Loucy (cell line): ENCODE results near the gene AADACL4.

Experiments used
- H2AFZ ChIP-seq: fragments of 200-600 bp; sonication (generic); 2 replicates; pipeline ENCODE4 v1.6.0; 2016; ENCODE audit warnings: antibody characterized with exemption, mild to moderate bottlenecking, low read length, moderate library complexity
- H3F3A ChIP-seq: fragments of 200-600 bp; 2 replicates; pipeline ENCODE4 v1.6.0; 2016; ENCODE audit warnings: antibody characterized with exemption, low read depth, mild to moderate bottlenecking
- H3K27me3 ChIP-seq: fragments of 200-600 bp; sonication (generic); 2 replicates; pipeline ENCODE4 v1.6.1; 2014; ENCODE audit warnings: low read length, mild to moderate bottlenecking; ENCODE audit not compliant: insufficient read depth, poor library complexity, severe bottlenecking
- H3K36me3 ChIP-seq: fragments of 200-600 bp; sonication (generic); 2 replicates; pipeline ENCODE4 v1.6.1; 2016; ENCODE audit warnings: low read length; ENCODE audit not compliant: insufficient read depth
- H3K4me1 ChIP-seq: fragments of 200-600 bp; sonication (generic); 2 replicates; pipeline ENCODE4 v1.5.1; 2014; ENCODE audit warnings: low read length, mild to moderate bottlenecking; ENCODE audit not compliant: insufficient read depth, poor library complexity, severe bottlenecking
- H3K4me2 ChIP-seq: fragments of 200-600 bp; sonication (generic); 2 replicates; pipeline ENCODE4 v1.6.0; 2014; ENCODE audit warnings: antibody characterized with exemption, low read length, low read depth, mild to moderate bottlenecking; ENCODE audit not compliant: poor library complexity, severe bottlenecking
- H3K4me3 ChIP-seq: fragments of 200-600 bp; sonication (generic); 2 replicates; pipeline ENCODE4 v1.5.1; 2014; ENCODE audit warnings: low read length, mild to moderate bottlenecking, mixed read lengths; ENCODE audit not compliant: poor library complexity, severe bottlenecking
- H3K79me2 ChIP-seq: fragments of 200-600 bp; sonication (generic); 2 replicates; pipeline ENCODE4 v1.6.1; 2014; ENCODE audit warnings: low read length; ENCODE audit not compliant: insufficient read depth
- H3K9ac ChIP-seq: fragments of 200-600 bp; sonication (generic); 2 replicates; pipeline ENCODE4 v1.6.0; 2014; ENCODE audit warnings: mild to moderate bottlenecking, low read depth, low read length, moderate library complexity; ENCODE audit not compliant: poor library complexity, severe bottlenecking
- H3K9me2 ChIP-seq: fragments of 200-600 bp; sonication (generic); replicated peaks from 2 replicates; pipeline ENCODE4 v1.6.1; 2016; ENCODE audit warnings: low read depth, low read length, mixed read lengths
- H3K9me3 ChIP-seq: fragments of 200-600 bp; sonication (generic); 2 replicates; pipeline ENCODE4 v1.6.1; 2014; ENCODE audit warnings: mild to moderate bottlenecking, antibody characterized with exemption, low read length, low read depth; ENCODE audit not compliant: insufficient read depth
- H4K20me1 ChIP-seq: fragments of 200-600 bp; sonication (generic); 2 replicates; pipeline ENCODE4 v1.6.0; 2014; ENCODE audit warnings: antibody characterized with exemption, low read length, mild to moderate bottlenecking; ENCODE audit not compliant: insufficient read depth, poor library complexity, severe bottlenecking
- EZH2phosphoT487 ChIP-seq: fragments of 200-600 bp; IDR thresholded peaks from 2 replicates; pipeline ENCODE4 v1.6.1; 2018; ENCODE audit warnings: antibody characterized with exemption, mild to moderate bottlenecking, moderate library complexity, borderline replicate concordance
- TF ChIP-seq, protein P1 (sequence below): fragments of 200-600 bp; sonication (generic); conservative IDR thresholded peaks from 2 replicates; pipeline ENCODE4 v1.5.1; 2014; ENCODE audit warnings: mild to moderate bottlenecking, antibody characterized with exemption, low read length

Gene AADACL4

DNA sequence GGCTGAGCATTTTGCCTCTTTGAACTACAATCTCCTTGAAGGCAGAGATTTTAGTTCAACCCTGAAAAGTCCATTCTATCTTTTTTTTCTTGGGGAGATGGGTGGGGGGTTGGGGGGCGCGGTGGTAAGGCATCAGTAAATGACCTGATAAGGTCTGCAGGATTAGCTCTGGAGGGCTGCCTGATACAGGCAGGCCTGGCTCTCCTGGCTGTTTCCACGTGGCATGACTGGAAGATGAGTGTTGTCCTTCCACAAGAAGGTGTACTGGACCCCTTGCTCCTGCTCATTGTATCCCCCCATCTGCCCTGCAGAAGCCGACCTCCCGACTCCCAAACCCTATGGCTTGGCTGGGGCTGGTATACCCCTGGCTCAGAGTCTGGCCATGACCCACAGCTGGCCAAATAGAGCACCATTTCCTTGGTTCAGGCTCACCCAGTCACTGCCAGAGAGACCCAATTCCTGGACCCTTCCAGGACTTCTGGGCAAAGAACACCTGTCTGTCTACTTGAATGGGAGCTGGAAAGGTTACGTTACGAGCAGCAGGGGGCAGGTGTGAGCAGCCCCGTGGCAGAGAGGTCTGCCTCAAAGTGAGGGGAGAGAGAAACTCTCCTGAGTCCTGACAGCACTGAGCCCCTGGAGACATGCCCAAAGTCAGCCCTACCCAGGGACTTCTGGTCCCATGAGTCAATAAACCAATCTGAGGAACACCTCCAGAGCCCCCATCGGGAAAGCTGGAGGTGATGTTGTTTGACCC is 42.8 kb upstream of the AADACL4 start:
- Histone ChIP-seq H3F3A (no peaks in the 10 kb centered on the region), H3K9ac (no peak overlapping the region), H2AFZ (no peak overlapping the region), H3K4me1 (peaks cover 15% of the 10 kb centered on the region), H3K4me2 (no peak overlapping the region), H3K36me3 (no peaks in the 10 kb centered on the region; the same call in 1 of the 2 replicates), H3K79me2 (peaks cover 14% of the 10 kb centered on the region; the same call in 1 of the 2 replicates), H3K9me2 (no peaks in the 10 kb centered on the region), H4K20me1 (peaks cover 7% of the 10 kb centered on the region), H3K27me3 (no peaks in the 10 kb centered on the region), H3K4me3 (no peak overlapping the region), H3K9me3 (no peaks in the 10 kb centered on the region)
- TF ChIP-seq, protein P1, sequence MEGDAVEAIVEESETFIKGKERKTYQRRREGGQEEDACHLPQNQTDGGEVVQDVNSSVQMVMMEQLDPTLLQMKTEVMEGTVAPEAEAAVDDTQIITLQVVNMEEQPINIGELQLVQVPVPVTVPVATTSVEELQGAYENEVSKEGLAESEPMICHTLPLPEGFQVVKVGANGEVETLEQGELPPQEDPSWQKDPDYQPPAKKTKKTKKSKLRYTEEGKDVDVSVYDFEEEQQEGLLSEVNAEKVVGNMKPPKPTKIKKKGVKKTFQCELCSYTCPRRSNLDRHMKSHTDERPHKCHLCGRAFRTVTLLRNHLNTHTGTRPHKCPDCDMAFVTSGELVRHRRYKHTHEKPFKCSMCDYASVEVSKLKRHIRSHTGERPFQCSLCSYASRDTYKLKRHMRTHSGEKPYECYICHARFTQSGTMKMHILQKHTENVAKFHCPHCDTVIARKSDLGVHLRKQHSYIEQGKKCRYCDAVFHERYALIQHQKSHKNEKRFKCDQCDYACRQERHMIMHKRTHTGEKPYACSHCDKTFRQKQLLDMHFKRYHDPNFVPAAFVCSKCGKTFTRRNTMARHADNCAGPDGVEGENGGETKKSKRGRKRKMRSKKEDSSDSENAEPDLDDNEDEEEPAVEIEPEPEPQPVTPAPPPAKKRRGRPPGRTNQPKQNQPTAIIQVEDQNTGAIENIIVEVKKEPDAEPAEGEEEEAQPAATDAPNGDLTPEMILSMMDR = peak; percentile 84
- TF ChIP-seq EZH2phosphoT487 = no peak

DNA sequence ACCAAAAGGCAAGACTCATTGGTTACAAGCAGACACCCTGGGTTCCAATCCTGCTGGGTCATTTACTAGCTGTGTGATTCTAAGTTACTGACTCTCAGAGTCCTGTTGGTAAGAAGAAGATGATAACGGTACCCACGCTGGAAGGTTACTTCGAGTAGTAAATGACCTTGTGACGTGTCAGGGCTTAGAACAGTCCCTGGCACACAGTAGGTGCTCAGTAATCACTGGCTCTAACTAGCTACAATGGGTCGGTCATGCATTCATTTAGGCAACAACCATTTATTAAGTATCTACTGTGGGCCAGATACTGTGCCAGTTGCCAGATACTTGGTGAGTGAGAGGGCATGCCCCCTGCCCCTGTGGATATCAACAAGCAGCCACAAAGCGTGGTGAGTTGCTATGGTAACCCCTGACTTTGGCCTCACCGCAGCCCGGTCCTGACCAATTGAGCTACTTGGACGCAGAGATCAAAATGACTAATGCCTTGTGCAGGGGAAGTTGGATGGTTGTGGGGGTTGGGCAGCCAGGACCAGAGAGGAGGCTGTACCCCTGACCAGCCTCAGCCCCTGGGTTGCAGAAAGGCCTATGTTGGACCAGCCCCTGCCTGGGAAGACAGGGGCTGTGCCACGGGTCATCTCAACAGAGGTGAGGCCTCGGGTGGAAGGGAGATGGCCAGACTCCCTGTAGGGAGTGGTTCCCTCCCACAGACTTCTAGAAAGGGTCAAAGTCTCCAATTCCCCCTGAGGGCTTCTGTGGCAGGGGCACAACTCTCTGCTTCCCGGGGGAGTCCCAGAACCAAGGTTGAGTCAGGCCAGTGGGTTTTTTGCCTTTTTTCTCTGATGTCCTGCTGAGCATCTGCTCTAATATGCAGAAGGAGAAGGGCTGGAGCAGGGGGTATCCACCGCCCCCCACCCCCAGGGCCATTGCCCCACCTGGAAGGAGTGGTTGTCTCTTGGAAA is 41.9 kb upstream of the AADACL4 start:
- Histone ChIP-seq H3K4me2 (no peak overlapping the region), H3K27me3 (no peaks in the 10 kb centered on the region), H3K79me2 (peaks cover 14% of the 10 kb centered on the region; the same call in 1 of the 2 replicates), H3K9ac (no peak overlapping the region), H3K9me2 (no peaks in the 10 kb centered on the region), H4K20me1 (peaks cover 7% of the 10 kb centered on the region), H3K36me3 (no peaks in the 10 kb centered on the region; the same call in 1 of the 2 replicates), H3K4me1 (peaks cover 15% of the 10 kb centered on the region), H3K9me3 (no peaks in the 10 kb centered on the region), H3F3A (no peaks in the 10 kb centered on the region), H3K4me3 (no peak overlapping the region), H2AFZ (no peak overlapping the region)
- no peak for TF ChIP-seq EZH2phosphoT487
- TF ChIP-seq, protein P1 = no peak

DNA sequence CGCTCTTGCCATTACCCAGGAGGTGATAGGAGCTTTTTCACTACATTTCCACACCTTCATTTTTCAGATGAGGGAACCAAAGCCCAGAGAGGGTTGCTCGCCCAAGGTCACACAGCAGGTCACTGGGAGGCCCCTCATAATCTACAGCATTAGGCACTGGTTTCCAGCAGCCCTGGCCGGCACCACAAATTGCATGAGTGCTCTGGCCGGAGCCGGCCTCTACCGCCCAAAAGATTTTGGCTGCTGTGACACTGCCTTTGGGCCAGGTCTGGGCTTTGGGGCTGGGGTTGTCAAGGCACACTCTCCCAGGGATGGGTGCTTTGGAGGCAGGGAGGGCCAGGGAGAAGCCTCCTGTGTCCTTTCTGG is 41.2 kb upstream of the AADACL4 start:
- H3K27me3 ChIP-seq = no peaks in the 10 kb centered on the region
- no peak overlapping the region for H2AFZ ChIP-seq
- no peak overlapping the region for H3K4me2 ChIP-seq
- peaks cover 15% of the 10 kb centered on the region for H3K4me1 ChIP-seq
- H3K9me3 ChIP-seq = no peaks in the 10 kb centered on the region
- no peaks in the 10 kb centered on the region for H3F3A ChIP-seq
- no peak overlapping the region for H3K4me3 ChIP-seq
- H3K9me2 ChIP-seq = no peaks in the 10 kb centered on the region
- peaks cover 7% of the 10 kb centered on the region for H4K20me1 ChIP-seq
- peaks cover 14% of the 10 kb centered on the region; the same call in 1 of the 2 replicates for H3K79me2 ChIP-seq
- no peaks in the 10 kb centered on the region; the same call in 1 of the 2 replicates for H3K36me3 ChIP-seq
- no peak overlapping the region for H3K9ac ChIP-seq
- no peak for TF ChIP-seq EZH2phosphoT487
- TF ChIP-seq, protein P1 = no peak
